ENCODE results near the gene RPL39.
"Not testable (repeated sequence)": the region's sequence is repeated elsewhere in the genome, so short reads cannot be mapped to it uniquely, and the experiment has no call there.

Gene RPL39

GRCh38 chrX:119775517-119776238 is 15.8 kb downstream of the RPL39 start:
- H3K27ac ChIP-seq: no peak overlapping the region

GRCh38 chrX:119769388-119769787 is 22.0 kb downstream of the RPL39 start:
- not testable (repeated sequence) for H3K27ac ChIP-seq

More at GRCh38 chrX:119775517-119776238, 15.8 kb downstream of the RPL39 start:
- no peak for TF ChIP-seq ZFX (IDR thresholded peaks at IDR 0.05; ENCODE audit: borderline replicate concordance)
- TF ChIP-seq CTCF (IDR thresholded peaks at IDR 0.05): no peak

GRCh38 chrX:119768436-119768835 is 23.0 kb downstream of the RPL39 start:
- H3K27ac ChIP-seq: not testable (repeated sequence)

GRCh38 chrX:119763836-119764387 is 27.5 kb downstream of the RPL39 start:
- no peak overlapping the region for H3K27ac ChIP-seq
- TF ChIP-seq ZFX (IDR thresholded peaks at IDR 0.05; ENCODE audit: borderline replicate concordance): no peak
- TF ChIP-seq CTCF (IDR thresholded peaks at IDR 0.05): no peak

- no peak overlapping the region for H3K27ac ChIP-seq
- TF ChIP-seq ZFX (IDR thresholded peaks at IDR 0.05; ENCODE audit: borderline replicate concordance): no peak
- TF ChIP-seq CTCF (IDR thresholded peaks at IDR 0.05): no peak
These were observed 28.2 kb downstream of the RPL39 start for GRCh38 chrX:119763181-119763580.

- TF ChIP-seq ZFX (IDR thresholded peaks at IDR 0.05; ENCODE audit: borderline replicate concordance) (no peak), CTCF (IDR thresholded peaks at IDR 0.05) (no peak)
- no peak overlapping the region for H3K27ac ChIP-seq
These were observed 28.7 kb downstream of the RPL39 start for GRCh38 chrX:119762718-119763117.

GRCh38 chrX:119760026-119760877 is 31.2 kb downstream of the RPL39 start:
- no peak overlapping the region for H3K27ac ChIP-seq
- TF ChIP-seq CTCF (IDR thresholded peaks at IDR 0.05) (no peak), ZFX (IDR thresholded peaks at IDR 0.05; ENCODE audit: borderline replicate concordance) (no peak)

- TF ChIP-seq CTCF (IDR thresholded peaks at IDR 0.05): no peak
- no peak for TF ChIP-seq ZFX (IDR thresholded peaks at IDR 0.05; ENCODE audit: borderline replicate concordance)
- H3K27ac ChIP-seq: no peak overlapping the region
These were observed 32.1 kb downstream of the RPL39 start for GRCh38 chrX:119759248-119759766.

All from 22Rv1 (cell line).